HEK293 (cell line): Measurements from ENCODE around the gene HSD17B12.
A peak's percentile ranks its signal among the peaks of the same experiment; 100 is the strongest.

ENCODE experiments used
- CTCF ChIA-PET: fragments of 350-600 bp; formaldehyde crosslinking; extraction: SDS; loops from one replicate; lab custom pipeline; 2021; ENCODE audit warnings: antibody characterized with exemption; lab: Yijun Ruan, JAX
- POLR2A ChIA-PET: fragments of 300-600 bp; formaldehyde crosslinking; extraction: SDS; loops from one replicate; lab custom pipeline; 2020; ENCODE audit warnings: antibody characterized with exemption, inconsistent platforms; lab: Yijun Ruan, JAX
- H3K27ac ChIP-seq: fragments of 200-500 bp; sonication (Bioruptor generic); 2 replicates; pipeline ENCODE4 v1.5.1; 2014; ENCODE audit warnings: low read depth, low read length, control low read depth, inconsistent platforms; ENCODE audit errors: extremely low read depth
- H3K36me3 ChIP-seq, 2 experiments: fragments of 200-500 bp in 1 of 2; sonication (Bioruptor generic) in 1 of 2; 1 replicate in 1 of 2; 2 replicates in 1 of 2; pipeline ENCODE4 v1.5.1; 2014 to 2017; ENCODE audit warnings: inconsistent platforms in 2 of 2, low read length in 2 of 2; ENCODE audit not compliant: control insufficient read depth in 2 of 2, insufficient read depth in 1 of 2
- H3K4me1 ChIP-seq: fragments of 200-500 bp; sonication (Bioruptor generic); 2 replicates; pipeline ENCODE4 v1.5.1; 2014; ENCODE audit warnings: mild to moderate bottlenecking, low read length, inconsistent platforms; ENCODE audit not compliant: control insufficient read depth, insufficient read depth
- H3K4me3 ChIP-seq: 2 replicates; pipeline ENCODE4 v1.5.1; 2011; ENCODE audit warnings: low read depth, mild to moderate bottlenecking, control low read depth, low read length, moderate library complexity
- H3K9me3 ChIP-seq: fragments of 200-500 bp; sonication (Bioruptor generic); 2 replicates; pipeline ENCODE4 v1.5.1; 2014; ENCODE audit warnings: low read depth, low read length, inconsistent platforms; ENCODE audit not compliant: control insufficient read depth, insufficient read depth
- GLI2 ChIP-seq: fragments of 450-650 bp; formaldehyde crosslinking; IDR thresholded peaks from 2 replicates; pipeline ENCODE4; 2017; ENCODE audit warnings: missing biosample characterization, missing genetic modification characterization, low read depth, borderline replicate concordance
- HOXD13 ChIP-seq: sonication (generic); formaldehyde crosslinking; IDR thresholded peaks from 2 replicates; pipeline ENCODE4 v1.8.0; 2022; ENCODE audit warnings: missing genetic modification reagents, borderline replicate concordance
- KLF7 ChIP-seq: fragments of 450-650 bp; formaldehyde crosslinking; IDR thresholded peaks from 2 replicates; pipeline ENCODE4 v1.5.1; 2016; ENCODE audit warnings: missing biosample characterization, missing genetic modification characterization, borderline replicate concordance
- PRDM10 ChIP-seq: fragments of 450-650 bp; formaldehyde crosslinking; IDR thresholded peaks from 2 replicates; pipeline ENCODE4 v1.5.1; 2016; ENCODE audit warnings: missing biosample characterization, missing genetic modification characterization
- SALL2 ChIP-seq: fragments of 450-650 bp; formaldehyde crosslinking; IDR thresholded peaks from 2 replicates; pipeline ENCODE4 v1.5.0; 2017; ENCODE audit warnings: missing biosample characterization, mild to moderate bottlenecking, missing genetic modification characterization, borderline replicate concordance
- SETDB1 ChIP-seq: IDR thresholded peaks from one replicate; pipeline ENCODE4 v1.6.1; 2017; ENCODE audit warnings: mild to moderate bottlenecking, low read length, moderate library complexity, mixed read lengths; ENCODE audit not compliant: insufficient read length
- ZBTB44 ChIP-seq: fragments of 450-650 bp; IDR thresholded peaks from 2 replicates; pipeline ENCODE4 v1.5.1; 2018; ENCODE audit warnings: missing biosample characterization, mild to moderate bottlenecking, missing genetic modification characterization
- ZBTB7A ChIP-seq: fragments of 450-650 bp; formaldehyde crosslinking; IDR thresholded peaks from 2 replicates; pipeline ENCODE4 v1.5.1; 2016; ENCODE audit warnings: low read depth, missing biosample characterization, missing genetic modification characterization
- ZFP3 ChIP-seq: fragments of 450-650 bp; formaldehyde crosslinking; IDR thresholded peaks from 2 replicates; pipeline ENCODE4 v1.5.1; 2016; ENCODE audit warnings: low read depth, missing biosample characterization, missing genetic modification characterization
- ZNF132 ChIP-seq: fragments of 450-650 bp; formaldehyde crosslinking; IDR thresholded peaks from 2 replicates; pipeline ENCODE4 v1.5.1; 2017; ENCODE audit warnings: missing biosample characterization, missing genetic modification characterization, borderline replicate concordance
- ZNF157 ChIP-seq: fragments of 450-650 bp; formaldehyde crosslinking; IDR thresholded peaks from 2 replicates; pipeline ENCODE4 v1.5.1; 2016; ENCODE audit warnings: missing biosample characterization, missing genetic modification characterization
- ZNF174 ChIP-seq: fragments of 450-650 bp; formaldehyde crosslinking; IDR thresholded peaks from 2 replicates; pipeline ENCODE4 v1.5.0; 2017; ENCODE audit warnings: missing biosample characterization, mild to moderate bottlenecking, missing genetic modification characterization
- ZNF280C ChIP-seq: fragments of 450-650 bp; formaldehyde crosslinking; IDR thresholded peaks from 2 replicates; pipeline ENCODE4 v1.5.1; 2016; ENCODE audit warnings: missing biosample characterization, missing genetic modification characterization
- ZNF280D ChIP-seq: fragments of 450-650 bp; formaldehyde crosslinking; IDR thresholded peaks from 2 replicates; pipeline ENCODE4 v1.5.1; 2016; ENCODE audit warnings: missing biosample characterization, missing genetic modification characterization
- ZNF398 ChIP-seq: fragments of 450-650 bp; formaldehyde crosslinking; IDR thresholded peaks from 2 replicates; pipeline ENCODE4 v1.5.1; 2017; ENCODE audit warnings: missing biosample characterization, missing genetic modification characterization
- ZNF404 ChIP-seq: fragments of 450-650 bp; formaldehyde crosslinking; IDR thresholded peaks from 2 replicates; pipeline ENCODE4 v1.5.1; 2017; ENCODE audit warnings: missing biosample characterization, missing genetic modification characterization
- ZNF473 ChIP-seq: fragments of 450-650 bp; formaldehyde crosslinking; IDR thresholded peaks from 2 replicates; pipeline ENCODE4 v1.5.1; 2017; ENCODE audit warnings: missing biosample characterization, missing genetic modification characterization
- ZNF549 ChIP-seq: fragments of 450-650 bp; IDR thresholded peaks from 2 replicates; pipeline ENCODE4 v1.5.1; 2018; ENCODE audit warnings: missing biosample characterization, missing genetic modification characterization, mild to moderate bottlenecking, inconsistent platforms, moderate library complexity
- ZNF560 ChIP-seq: fragments of 450-650 bp; formaldehyde crosslinking; IDR thresholded peaks from 2 replicates; pipeline ENCODE4 v1.5.1; 2017; ENCODE audit warnings: missing biosample characterization, missing genetic modification characterization, borderline replicate concordance
- ZNF623 ChIP-seq: fragments of 450-650 bp; formaldehyde crosslinking; IDR thresholded peaks from 2 replicates; pipeline ENCODE4 v1.5.1; 2016; ENCODE audit warnings: missing biosample characterization, missing genetic modification characterization
- ZSCAN16 ChIP-seq: fragments of 450-650 bp; formaldehyde crosslinking; IDR thresholded peaks from 2 replicates; pipeline ENCODE4 v1.5.1; 2016; ENCODE audit warnings: missing biosample characterization, missing genetic modification characterization

HSD17B12 gene

DNA sequence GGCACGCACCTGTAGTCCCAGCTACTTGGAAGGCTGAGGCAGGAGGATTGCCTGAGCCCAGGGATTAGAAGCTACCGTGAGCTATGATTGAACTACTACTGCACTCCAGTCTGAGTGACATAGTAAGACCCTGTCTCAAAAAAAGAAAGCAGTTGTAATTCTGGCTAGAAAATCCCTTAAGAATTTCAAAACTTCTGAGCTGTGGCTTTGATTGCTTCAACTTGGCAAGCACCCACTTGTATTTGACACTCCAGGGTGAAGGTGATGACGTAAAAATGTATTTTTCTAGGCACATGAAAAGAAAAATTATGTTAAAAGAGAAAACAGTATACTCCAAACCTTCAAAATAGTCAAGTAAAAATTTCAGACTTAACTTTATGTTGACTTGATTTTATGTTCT, 176.5 kb downstream of the HSD17B12 start (continued):
- no peak for TF ChIP-seq ZNF280C (tag by site-specific recombination)
- TF ChIP-seq GLI2 (tag by site-specific recombination) = no peak
- no peak for TF ChIP-seq ZNF174 (tag by site-specific recombination)
- TF ChIP-seq ZNF623 (tag by site-specific recombination) = no peak
- TF ChIP-seq HOXD13 (CRISPR knock-in tag) = no peak
- no peak for TF ChIP-seq ZBTB44 (tag by site-specific recombination)
- TF ChIP-seq ZNF132 (tag by site-specific recombination) = no peak
- TF ChIP-seq KLF7 (tag by site-specific recombination) = no peak
- TF ChIP-seq ZFP3 (tag by site-specific recombination) = no peak
- TF ChIP-seq PRDM10 (tag by site-specific recombination) = no peak

DNA sequence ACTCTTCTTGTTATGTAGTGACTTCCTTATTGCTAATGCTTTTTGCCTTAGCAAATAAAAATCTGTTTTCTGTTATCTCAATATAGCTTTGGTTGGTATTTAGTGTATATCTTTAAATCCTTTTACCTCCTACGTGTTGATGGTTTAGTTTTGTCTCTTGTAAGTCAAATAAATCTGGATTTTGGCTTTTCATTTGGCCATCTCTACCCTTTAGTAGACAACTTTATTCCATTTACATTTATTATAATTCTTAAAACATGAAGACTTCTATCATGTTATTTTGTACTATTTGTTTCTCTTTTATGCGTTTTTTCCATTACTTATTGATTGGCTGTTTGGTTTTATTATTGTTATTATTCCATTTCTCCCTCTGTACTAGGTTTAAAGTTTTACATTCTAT, 180.6 kb downstream of the HSD17B12 start:
- TF ChIP-seq SETDB1 = peak; percentile 70
- no peak for TF ChIP-seq ZBTB7A (tag by site-specific recombination)
- no peaks in the 10 kb centered on the region for H3K9me3 ChIP-seq
- ChIA-PET POLR2A (no interaction called here), CTCF (interaction anchor here (1.6 kb wide), 1 partner anchor 9 kb away, joined by 4 read pairs; no protein-coding TSS in a partner anchor)
- H3K4me1 ChIP-seq = no peaks in the 10 kb centered on the region
- H3K36me3 ChIP-seq = peaks cover 0 to 1% of the 10 kb centered on the region in 2 experiments; a peak in 2 of 3 replicates
- no peak overlapping the region for H3K4me3 ChIP-seq
- H3K27ac ChIP-seq = no peak overlapping the region

GRCh38 chr11:43866520-43866919, 186.0 kb downstream of the HSD17B12 start:
- POLR2A ChIA-PET = no interaction called here
- no peaks in the 10 kb centered on the region for H3K9me3 ChIP-seq
- CTCF ChIA-PET = interaction anchor here (0.6 to 0.7 kb wide), 4 partner anchors 17 to 514 kb away, joined by 3 to 4 read pairs (median 3); no protein-coding TSS in a partner anchor
- TF ChIP-seq ZNF404 (tag by site-specific recombination) = no peak
- no peak for TF ChIP-seq ZNF549 (tag by site-specific recombination)
- no peak for TF ChIP-seq ZNF473 (tag by site-specific recombination)
- TF ChIP-seq ZNF398 (tag by site-specific recombination) = no peak
- TF ChIP-seq ZNF560 = no peak
- no peak for TF ChIP-seq ZNF280D (tag by site-specific recombination)
- no peak for TF ChIP-seq ZNF157 (tag by site-specific recombination)
- TF ChIP-seq ZSCAN16 (tag by site-specific recombination) = no peak
- TF ChIP-seq SALL2 (tag by site-specific recombination) = no peak

More at GRCh38 chr11:43866520-43866919, 186.0 kb downstream of the HSD17B12 start:
- Histone ChIP-seq H3K36me3 (no peaks in the 10 kb centered on the region), H3K27ac (no peak overlapping the region), H3K4me1 (no peaks in the 10 kb centered on the region), H3K4me3 (no peak overlapping the region)
